ENCODE measurements around the gene HSH2D.

HSH2D gene

GRCh38 chr19:16175954-16176353 lies 32.5 kb downstream of the HSH2D start:
- TF ChIP-seq TAF1 (IDR thresholded peaks at IDR 0.05; ENCODE audit: borderline replicate concordance, insufficient read depth, low read length), result no peak
- no peak for TF ChIP-seq SIN3A (IDR thresholded peaks at IDR 0.05; ENCODE audit: borderline replicate concordance, insufficient read depth, low read length)
- no peak for TF ChIP-seq FOXP2 (optimal IDR thresholded peaks at IDR 0.05; ENCODE audit: borderline replicate concordance, extremely low read depth, extremely low read length, insufficient read depth)
- no peak for TF ChIP-seq REST (IDR thresholded peaks at IDR 0.05; ENCODE audit: insufficient read depth in 1 of 2, low read depth in 2 of 2, low read length in 2 of 2)
- TF ChIP-seq POLR2AphosphoS5 (IDR thresholded peaks at IDR 0.05; ENCODE audit: low read depth, low read length), result no peak

- TF ChIP-seq FOXP2 (optimal IDR thresholded peaks at IDR 0.05; ENCODE audit: borderline replicate concordance, extremely low read depth, extremely low read length, insufficient read depth), result no peak
- TF ChIP-seq TAF1 (IDR thresholded peaks at IDR 0.05; ENCODE audit: borderline replicate concordance, insufficient read depth, low read length), result no peak
- no peak for TF ChIP-seq REST (IDR thresholded peaks at IDR 0.05; ENCODE audit: insufficient read depth in 1 of 2, low read depth in 2 of 2, low read length in 2 of 2)
- TF ChIP-seq POLR2AphosphoS5 (IDR thresholded peaks at IDR 0.05; ENCODE audit: low read depth, low read length), result no peak
- TF ChIP-seq SIN3A (IDR thresholded peaks at IDR 0.05; ENCODE audit: borderline replicate concordance, insufficient read depth, low read length), result no peak
These were observed 37.1 kb downstream of the HSH2D start for GRCh38 chr19:16180611-16181010.

GRCh38 chr19:16184665-16185122 lies 41.2 kb downstream of the HSH2D start:
- TF ChIP-seq REST (IDR thresholded peaks at IDR 0.05; ENCODE audit: insufficient read depth in 1 of 2, low read depth in 2 of 2, low read length in 2 of 2) (no peak), FOXP2 (optimal IDR thresholded peaks at IDR 0.05; ENCODE audit: borderline replicate concordance, extremely low read depth, extremely low read length, insufficient read depth) (no peak), SIN3A (IDR thresholded peaks at IDR 0.05; ENCODE audit: borderline replicate concordance, insufficient read depth, low read length) (no peak), POLR2AphosphoS5 (IDR thresholded peaks at IDR 0.05; ENCODE audit: low read depth, low read length) (no peak), TAF1 (IDR thresholded peaks at IDR 0.05; ENCODE audit: borderline replicate concordance, insufficient read depth, low read length) (no peak)

- no peak for TF ChIP-seq FOXP2 (optimal IDR thresholded peaks at IDR 0.05; ENCODE audit: borderline replicate concordance, extremely low read depth, extremely low read length, insufficient read depth)
- peak; percentile 87; the same call in 1 of the 2 replicates for TF ChIP-seq TAF1 (IDR thresholded peaks at IDR 0.05; ENCODE audit: borderline replicate concordance, insufficient read depth, low read length)
- peak; percentile 58; the same call in 1 of the 2 replicates for TF ChIP-seq SIN3A (IDR thresholded peaks at IDR 0.05; ENCODE audit: borderline replicate concordance, insufficient read depth, low read length)
- TF ChIP-seq POLR2AphosphoS5 (IDR thresholded peaks at IDR 0.05; ENCODE audit: low read depth, low read length), result peak; percentile 71
These were observed 41.8 kb downstream of the HSH2D start, which contains the start of gene FAM32A for GRCh38 chr19:16185123-16185767. Gene FAM32A (plus strand): TSS chr19:16185410. CDS start chr19:16185443, 33 bp downstream.

- TF ChIP-seq REST (IDR thresholded peaks at IDR 0.05; ENCODE audit: insufficient read depth in 1 of 2, low read depth in 2 of 2, low read length in 2 of 2) (no peak), SIN3A (IDR thresholded peaks at IDR 0.05; ENCODE audit: borderline replicate concordance, insufficient read depth, low read length) (no peak), FOXP2 (optimal IDR thresholded peaks at IDR 0.05; ENCODE audit: borderline replicate concordance, extremely low read depth, extremely low read length, insufficient read depth) (no peak), POLR2AphosphoS5 (IDR thresholded peaks at IDR 0.05; ENCODE audit: low read depth, low read length) (no peak), TAF1 (IDR thresholded peaks at IDR 0.05; ENCODE audit: borderline replicate concordance, insufficient read depth, low read length) (no peak)
These were observed 42.3 kb downstream of the HSH2D start for GRCh38 chr19:16185768-16186123.
